HFFc6 (cell line): Measurements from ENCODE around the gene MIPEP. TPM values are rescaled to one million over a fixed set of nuclear protein-coding genes. Genes with fewer than 3 reads are reported as not detected.
A peak's percentile ranks its signal among the peaks of the same experiment; 100 is the strongest.

Source experiments
- DNase-seq: peaks from one replicate; pipeline ENCODE4 v3.0.0-alpha.2; 2018
- H3K27ac Mint-ChIP-seq: 2 replicates; pipeline ENCODE4 v1.8.0; 2020; ENCODE audit warnings: mild to moderate bottlenecking, mixed read lengths
- H3K27me3 Mint-ChIP-seq: 2 replicates; pipeline ENCODE4 v1.8.0; 2021; ENCODE audit warnings: mild to moderate bottlenecking, moderate library complexity, mixed read lengths; ENCODE audit not compliant: insufficient read depth
- H3K36me3 Mint-ChIP-seq: 2 replicates; pipeline ENCODE4 v1.8.0; 2021; ENCODE audit warnings: low read depth, mixed read lengths
- H3K4me1 Mint-ChIP-seq: 2 replicates; pipeline ENCODE4 v1.8.0; 2020; ENCODE audit warnings: low read depth, mixed read lengths
- H3K4me3 Mint-ChIP-seq: 2 replicates; pipeline ENCODE4 v1.8.0; 2020; ENCODE audit warnings: mild to moderate bottlenecking, moderate library complexity, mixed read lengths
- H3K9me3 Mint-ChIP-seq: 2 replicates; pipeline ENCODE4 v1.8.0; 2020; ENCODE audit warnings: mild to moderate bottlenecking, mixed read lengths
- total RNA-seq, 6 experiments: library from RNA; stranded (reverse); fragmentation: NEBNext Ultra II Directional; extraction: Animal tissue kit (Norgen Biotek cat#: 25700); gene quantifications; 2 replicates in 1 of 6; 3 replicates in 5 of 6; pipeline ENCODE4 v1.2.3, GENCODE V29; 2021
- TF ChIP-seq, protein P1 (sequence below): fragments of 200-600 bp; sonication (generic); IDR thresholded peaks from 2 replicates; pipeline ENCODE4 v1.5.0; 2021; ENCODE audit warnings: antibody characterized with exemption, mild to moderate bottlenecking

The MIPEP gene
- total RNA-seq, 6 experiments from 2014 or later: 11.3 to 15.6 (median 13.1) TPM

DNA sequence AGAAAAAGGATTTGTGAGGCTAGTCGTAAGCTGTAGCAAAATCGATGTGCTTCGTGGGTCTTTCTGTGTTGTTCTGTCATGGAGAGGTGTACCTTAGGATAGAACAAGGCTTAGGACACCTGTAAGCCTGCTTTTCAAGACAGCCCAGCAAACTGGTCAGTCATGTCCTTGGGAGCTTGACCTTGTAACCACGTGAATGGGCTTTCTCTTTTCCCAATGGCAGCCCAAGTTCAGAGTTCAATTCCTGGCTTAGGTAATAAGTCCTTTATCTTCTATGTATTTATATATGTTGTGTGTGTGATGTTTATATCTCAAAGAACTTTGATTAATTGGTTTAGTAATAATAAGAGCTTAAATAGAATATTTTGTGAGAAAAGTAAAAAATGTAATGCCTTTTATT, 206.1 kb downstream of the MIPEP start:
- Mint-ChIP-seq H3K27me3 (peaks cover 2% of the 10 kb centered on the region), H3K4me1 (peaks cover 35% of the 10 kb centered on the region), H3K4me3 (no peak overlapping the region), H3K36me3 (no peaks in the 10 kb centered on the region), H3K27ac (no peak overlapping the region), H3K9me3 (no peaks in the 10 kb centered on the region)
- TF ChIP-seq, protein P1, sequence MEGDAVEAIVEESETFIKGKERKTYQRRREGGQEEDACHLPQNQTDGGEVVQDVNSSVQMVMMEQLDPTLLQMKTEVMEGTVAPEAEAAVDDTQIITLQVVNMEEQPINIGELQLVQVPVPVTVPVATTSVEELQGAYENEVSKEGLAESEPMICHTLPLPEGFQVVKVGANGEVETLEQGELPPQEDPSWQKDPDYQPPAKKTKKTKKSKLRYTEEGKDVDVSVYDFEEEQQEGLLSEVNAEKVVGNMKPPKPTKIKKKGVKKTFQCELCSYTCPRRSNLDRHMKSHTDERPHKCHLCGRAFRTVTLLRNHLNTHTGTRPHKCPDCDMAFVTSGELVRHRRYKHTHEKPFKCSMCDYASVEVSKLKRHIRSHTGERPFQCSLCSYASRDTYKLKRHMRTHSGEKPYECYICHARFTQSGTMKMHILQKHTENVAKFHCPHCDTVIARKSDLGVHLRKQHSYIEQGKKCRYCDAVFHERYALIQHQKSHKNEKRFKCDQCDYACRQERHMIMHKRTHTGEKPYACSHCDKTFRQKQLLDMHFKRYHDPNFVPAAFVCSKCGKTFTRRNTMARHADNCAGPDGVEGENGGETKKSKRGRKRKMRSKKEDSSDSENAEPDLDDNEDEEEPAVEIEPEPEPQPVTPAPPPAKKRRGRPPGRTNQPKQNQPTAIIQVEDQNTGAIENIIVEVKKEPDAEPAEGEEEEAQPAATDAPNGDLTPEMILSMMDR: no peak
- DNase-seq: no peak

DNA sequence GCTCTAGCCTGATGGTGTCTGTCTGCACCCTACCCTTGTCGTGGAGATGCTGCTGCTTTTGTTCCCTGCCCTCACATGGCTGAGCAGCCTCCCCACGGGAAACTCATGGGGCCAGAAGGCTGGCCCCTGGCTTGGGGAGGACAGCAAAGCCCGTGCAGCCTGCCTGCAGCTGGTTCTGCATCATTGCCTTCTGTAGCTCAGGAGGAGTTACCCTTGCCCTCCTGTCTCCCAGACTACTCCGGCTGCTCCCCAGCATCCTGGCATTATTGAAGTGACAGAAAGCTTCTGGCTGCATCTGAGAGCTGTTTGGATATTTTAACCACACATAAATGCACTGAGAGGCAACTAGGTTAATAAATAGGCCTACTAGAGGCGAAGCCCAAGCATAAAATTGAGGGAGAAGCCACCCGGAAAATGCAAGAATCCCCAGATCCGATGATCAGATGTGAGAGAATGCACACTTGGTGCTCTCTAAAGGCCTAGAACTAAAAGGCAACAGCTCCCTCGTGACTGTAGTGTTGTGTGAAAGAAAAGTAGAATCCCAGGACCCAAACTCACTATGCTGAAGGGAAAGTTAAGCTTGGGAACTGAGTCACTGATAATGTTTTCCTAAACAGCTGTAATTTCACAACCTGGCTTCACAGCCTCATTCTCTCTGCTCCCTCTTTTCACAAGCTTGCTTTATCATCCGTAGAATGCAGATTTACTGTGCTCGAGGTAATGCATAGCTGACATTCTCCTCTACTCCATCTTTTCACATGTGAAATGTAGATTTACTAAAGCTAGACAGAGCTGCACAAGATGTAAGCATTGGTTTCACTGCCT, 208.1 kb downstream of the MIPEP start:
- Mint-ChIP-seq H3K27ac (peak overlapping the region; percentile 16; the same call in 1 of the 2 replicates), H3K9me3 (no peaks in the 10 kb centered on the region), H3K4me3 (no peak overlapping the region), H3K4me1 (peaks cover 46% of the 10 kb centered on the region), H3K36me3 (no peaks in the 10 kb centered on the region), H3K27me3 (peaks cover 2% of the 10 kb centered on the region)
- no peak for DNase-seq
- TF ChIP-seq, protein P1: no peak

Other genes with a start within 250 kb of the MIPEP start
- under 1 TPM in 2 of 6 experiments, not detected in 4; 0.25 to 0.27 TPM for gene C1QTNF9B, start 8.1 kb upstream of the MIPEP start, total RNA-seq